MM.1S (cell line): Measurements from ENCODE around the gene CCDC121.

ENCODE experiments used
- DNase-seq: peaks from one replicate; pipeline ENCODE4 v3.0.0-alpha.2; 2015
- H2AFZ ChIP-seq: fragments of 300-600 bp; sonication (generic); 2 replicates; pipeline ENCODE4 v1.6.0; 2016; ENCODE audit warnings: antibody characterized with exemption, low read length
- H3F3A ChIP-seq: fragments of 300-600 bp; sonication (generic); 2 replicates; pipeline ENCODE4 v1.6.1; 2016; ENCODE audit warnings: mild to moderate bottlenecking, antibody characterized with exemption, low read length, moderate library complexity, mixed read lengths; ENCODE audit not compliant: insufficient read depth
- H3K27ac ChIP-seq: fragments of 300-600 bp; sonication (generic); 2 replicates; pipeline ENCODE4 v1.5.1; 2016; ENCODE audit warnings: mild to moderate bottlenecking, low read length
- H3K27me3 ChIP-seq: fragments of 300-600 bp; sonication (generic); replicated peaks from 2 replicates; pipeline ENCODE4 v1.6.0; 2016; ENCODE audit warnings: low read length; ENCODE audit not compliant: insufficient read depth
- H3K36me3 ChIP-seq: fragments of 300-600 bp; sonication (generic); replicated peaks from 2 replicates; pipeline ENCODE4 v1.6.1; 2016; ENCODE audit warnings: mild to moderate bottlenecking, low read length, mixed read lengths; ENCODE audit not compliant: insufficient read depth
- H3K4me1 ChIP-seq: fragments of 300-600 bp; sonication (generic); 2 replicates; pipeline ENCODE4 v1.6.1; 2016; ENCODE audit warnings: low read length, mixed read lengths
- H3K4me2 ChIP-seq: fragments of 300-600 bp; sonication (generic); 2 replicates; pipeline ENCODE4 v1.6.0; 2016; ENCODE audit warnings: low read depth, low read length
- H3K4me3 ChIP-seq: fragments of 300-600 bp; sonication (generic); 2 replicates; pipeline ENCODE4 v1.5.1; 2016; ENCODE audit warnings: low read length, mixed read lengths
- H3K79me2 ChIP-seq: fragments of 300-600 bp; sonication (generic); 2 replicates; pipeline ENCODE4 v1.6.1; 2016; ENCODE audit warnings: mixed run types, low read length, mixed read lengths
- H3K9ac ChIP-seq: fragments of 300-600 bp; sonication (generic); 2 replicates; pipeline ENCODE4 v1.6.1; 2016; ENCODE audit warnings: low read length, mixed read lengths
- H3K9me2 ChIP-seq: fragments of 300-600 bp; sonication (generic); replicated peaks from 2 replicates; pipeline ENCODE4 v1.6.1; 2016; ENCODE audit warnings: mild to moderate bottlenecking, low read length, mixed read lengths; ENCODE audit not compliant: insufficient read depth
- H3K9me3 ChIP-seq: fragments of 300-600 bp; sonication (generic); replicated peaks from 2 replicates; pipeline ENCODE4 v1.6.1; 2016; ENCODE audit warnings: mild to moderate bottlenecking, low read length, mixed read lengths; ENCODE audit not compliant: insufficient read depth
- H4K20me1 ChIP-seq: fragments of 300-600 bp; sonication (generic); 2 replicates; pipeline ENCODE4 v1.6.1; 2016; ENCODE audit warnings: mild to moderate bottlenecking, low read length, moderate library complexity, mixed read lengths; ENCODE audit not compliant: insufficient read depth
- CTCF ChIP-seq: fragments of 300-600 bp; sonication (generic); IDR thresholded peaks from 2 replicates; pipeline ENCODE4 v1.5.1; 2016; ENCODE audit warnings: antibody characterized with exemption, low read length, mixed read lengths
- EZH2 ChIP-seq: fragments of 300-600 bp; sonication (generic); optimal IDR thresholded peaks from 2 replicates; pipeline ENCODE3; 2017; ENCODE audit warnings: low read depth, mild to moderate bottlenecking, antibody characterized with exemption, low read length, mixed read lengths
- EZH2phosphoT487 ChIP-seq: fragments of 300-600 bp; sonication (generic); IDR thresholded peaks from 2 replicates; pipeline ENCODE4 v1.6.1; 2018; ENCODE audit warnings: antibody characterized with exemption, low read length

The CCDC121 gene

GRCh38 chr2:27582695-27583389 is 46.0 kb downstream of the CCDC121 start, which contains the start of gene ZNF512:
ZNF512 (plus strand) TSS chr2:27583042; CDS start chr2:27583113, 71 bp downstream.
- Histone ChIP-seq H3K27me3 (no peaks in the 10 kb centered on the region), H3K27ac (peak within 1 kb of the TSS; percentile 4; the same call in 1 of the 2 replicates), H3K9ac (peak within 1 kb of the TSS; percentile 61), H3K9me3 (no peaks in the 10 kb centered on the region), H3K4me2 (peak within 1 kb of the TSS; percentile 86), H2AFZ (peak within 1 kb of the TSS; percentile 100), H3K4me3 (peak within 1 kb of the TSS; percentile 85), H4K20me1 (no peaks in the 10 kb centered on the region), H3K4me1 (peaks cover 13% of the 10 kb centered on the region), H3K79me2 (peaks cover 49% of the 10 kb centered on the region), H3K36me3 (no peaks in the 10 kb centered on the region), H3K9me2 (no peaks in the 10 kb centered on the region), H3F3A (peaks cover 9% of the 10 kb centered on the region; the same call in 1 of the 2 replicates)
- no peak for TF ChIP-seq EZH2phosphoT487
- TF ChIP-seq CTCF, result 0 out of 2 replicates have a peak, but pooled peaks have one; percentile 5
- TF ChIP-seq EZH2, result no peak
- peak; percentile 87 for DNase-seq

- Histone ChIP-seq H3F3A (peaks cover 9% of the 10 kb centered on the region; the same call in 1 of the 2 replicates), H3K9me3 (no peaks in the 10 kb centered on the region), H3K27ac (no peak overlapping the region), H3K36me3 (no peaks in the 10 kb centered on the region), H2AFZ (peak overlapping the region; percentile 100), H3K4me3 (peak overlapping the region; percentile 85), H3K79me2 (peaks cover 43% of the 10 kb centered on the region), H4K20me1 (no peaks in the 10 kb centered on the region), H3K9me2 (no peaks in the 10 kb centered on the region), H3K27me3 (no peaks in the 10 kb centered on the region), H3K9ac (peak overlapping the region; percentile 37; the same call in 1 of the 2 replicates), H3K4me1 (peaks cover 13% of the 10 kb centered on the region), H3K4me2 (peak overlapping the region; percentile 86)
- DNase-seq, result no peak
- no peak for TF ChIP-seq CTCF
- TF ChIP-seq EZH2phosphoT487, result no peak
- TF ChIP-seq EZH2, result no peak
Measured at GRCh38 chr2:27582129-27582694, 46.6 kb downstream of the CCDC121 start.

- no peak for DNase-seq
- peaks cover 36% of the 10 kb centered on the region for H3K79me2 ChIP-seq
- H3K4me2 ChIP-seq, result no peak overlapping the region
- peaks cover 9% of the 10 kb centered on the region; the same call in 1 of the 2 replicates for H3F3A ChIP-seq
- no peak for TF ChIP-seq CTCF
- TF ChIP-seq EZH2phosphoT487, result no peak
- no peak for TF ChIP-seq EZH2
- no peak overlapping the region for H3K9ac ChIP-seq
- H3K27ac ChIP-seq, result no peak overlapping the region
- H3K9me3 ChIP-seq, result no peaks in the 10 kb centered on the region
- peak overlapping the region; percentile 100; the same call in 1 of the 2 replicates for H2AFZ ChIP-seq
- H3K9me2 ChIP-seq, result no peaks in the 10 kb centered on the region
- no peaks in the 10 kb centered on the region for H3K27me3 ChIP-seq
- peaks cover 13% of the 10 kb centered on the region for H3K4me1 ChIP-seq
- H4K20me1 ChIP-seq, result no peaks in the 10 kb centered on the region
- no peaks in the 10 kb centered on the region for H3K36me3 ChIP-seq
- no peak overlapping the region for H3K4me3 ChIP-seq
Measured at GRCh38 chr2:27581417-27582128, 47.2 kb downstream of the CCDC121 start.
